SK-N-SH (cell line): ENCODE data around the gene EEF1AKMT4. TPM values are rescaled to one million over a fixed set of nuclear protein-coding genes. Genes with fewer than 3 reads are reported as not detected.

Experiments
- CTCF ChIA-PET: fragments of 300-600, 350-600 bp; formaldehyde crosslinking; extraction: SDS; loops from one replicate; lab custom pipeline; 2021; lab: Yijun Ruan, JAX
- POLR2A ChIA-PET: fragments of 350-600 bp; sonication (Branson Sonifier 250); formaldehyde crosslinking; extraction: SDS; loops from one replicate; lab custom pipeline; 2020; ENCODE audit warnings: antibody characterized with exemption, inconsistent platforms; lab: Yijun Ruan, JAX
- DNase-seq: peaks from one replicate; pipeline ENCODE4 v3.0.0; 2012
- H2AFZ ChIP-seq: fragments of 200-600 bp; sonication (generic); 2 replicates; pipeline ENCODE4 v1.8.1; 2016; ENCODE audit warnings: antibody characterized with exemption, mild to moderate bottlenecking, low read depth
- H3F3A ChIP-seq: fragments of 200-600 bp; sonication (generic); replicated peaks from 2 replicates; pipeline ENCODE3; 2016; ENCODE audit warnings: antibody characterized with exemption, mild to moderate bottlenecking; ENCODE audit not compliant: insufficient read depth
- H3K27ac ChIP-seq, 2 experiments: fragments of 200-500 bp in 1 of 2; fragments of 200-600 bp in 1 of 2; sonication (Bioruptor generic) in 1 of 2; sonication (generic), shearing (Covaris generic) in 1 of 2; 2 replicates each; pipeline versions ENCODE4 v1.5.1 to v1.6.1; 2014 to 2016; ENCODE audit warnings: low read depth in 2 of 2, inconsistent platforms in 1 of 2, low read length in 1 of 2, mild to moderate bottlenecking in 1 of 2, mixed read lengths in 1 of 2
- H3K27me3 ChIP-seq: fragments of 200-600 bp; sonication (generic), shearing (Covaris generic); 2 replicates; pipeline ENCODE4 v1.6.1; 2016; ENCODE audit warnings: mixed run types; ENCODE audit not compliant: insufficient read depth
- H3K36me3 ChIP-seq, 2 experiments: fragments of 200-500 bp in 1 of 2; fragments of 200-600 bp in 1 of 2; sonication (Bioruptor generic) in 1 of 2; sonication (generic) in 1 of 2; replicated peaks in 1 of 2; 2 replicates each; pipeline versions ENCODE3 to v1.5.1; 2014 to 2016; ENCODE audit warnings: low read length in 1 of 2, mild to moderate bottlenecking in 1 of 2; ENCODE audit not compliant: insufficient read depth in 2 of 2, control insufficient read depth in 1 of 2
- H3K4me1 ChIP-seq, 2 experiments: fragments of 200-500 bp in 1 of 2; fragments of 200-600 bp in 1 of 2; sonication (Bioruptor generic) in 1 of 2; sonication (generic), shearing (Covaris generic) in 1 of 2; 2 replicates each; pipeline versions ENCODE4 v1.5.1 to v1.6.1; 2014 to 2016; ENCODE audit warnings: low read depth in 1 of 2, low read length in 1 of 2, mixed run types in 1 of 2; ENCODE audit not compliant: insufficient read depth in 2 of 2, control insufficient read depth in 1 of 2
- H3K4me2 ChIP-seq: fragments of 200-600 bp; sonication (generic), shearing (Covaris generic); 2 replicates; pipeline ENCODE4 v1.6.1; 2017; ENCODE audit warnings: mixed run types
- H3K4me3 ChIP-seq, 2 experiments: fragments of 200-500 bp in 1 of 2; fragments of 200-600 bp in 1 of 2; sonication (Bioruptor generic) in 1 of 2; sonication (generic), shearing (Covaris generic) in 1 of 2; 2 replicates each; pipeline versions ENCODE4 v1.5.1 to v1.8.1; 2014 to 2016; ENCODE audit warnings: low read depth in 2 of 2, inconsistent platforms in 1 of 2, low read length in 1 of 2, mild to moderate bottlenecking in 1 of 2, mixed read lengths in 1 of 2, moderate library complexity in 1 of 2
- H3K79me2 ChIP-seq: fragments of 200-600 bp; sonication (generic); 2 replicates; pipeline ENCODE4 v1.8.1; 2017; ENCODE audit warnings: mild to moderate bottlenecking; ENCODE audit not compliant: insufficient read depth
- H3K9ac ChIP-seq: fragments of 200-600 bp; sonication (generic); 2 replicates; pipeline ENCODE4 v1.6.1; 2017; ENCODE audit warnings: mixed run types
- H3K9me2 ChIP-seq: fragments of 200-600 bp; sonication (generic); 2 replicates; pipeline ENCODE4 v1.6.1; 2017; ENCODE audit warnings: mixed run types
- H3K9me3 ChIP-seq: fragments of 200-600 bp; sonication (generic); 2 replicates; pipeline ENCODE4 v1.6.1; 2017; ENCODE audit warnings: mixed run types, mild to moderate bottlenecking, moderate library complexity
- H4K20me1 ChIP-seq: fragments of 200-600 bp; sonication (generic); 2 replicates; pipeline ENCODE4 v1.6.1; 2017; ENCODE audit warnings: mild to moderate bottlenecking, mixed run types; ENCODE audit not compliant: insufficient read depth
- CHD2 ChIP-seq: fragments of 150-350 bp; IDR thresholded peaks from 2 replicates; pipeline ENCODE4 v1.6.1; 2018; ENCODE audit warnings: low read length; ENCODE audit not compliant: partially characterized antibody
- ELF1 ChIP-seq: IDR thresholded peaks from 2 replicates; pipeline ENCODE4 v1.4.0; 2012
- EP300 ChIP-seq, 2 experiments: IDR thresholded peaks; 2 replicates each; pipeline versions ENCODE4 v1.4.0 to v1.6.1; 2012; ENCODE audit warnings: borderline replicate concordance in 1 of 2, low read depth in 1 of 2, low read length in 1 of 2
- FOSL2 ChIP-seq: IDR thresholded peaks from 2 replicates; pipeline ENCODE4 v1.4.0; 2012; ENCODE audit warnings: low read depth, mild to moderate bottlenecking, moderate library complexity, borderline replicate concordance
- FOXM1 ChIP-seq: IDR thresholded peaks from 2 replicates; pipeline ENCODE4 v1.4.0; 2012; ENCODE audit warnings: low read depth, mild to moderate bottlenecking
- GABPA ChIP-seq: IDR thresholded peaks from 2 replicates; pipeline ENCODE4 v1.4.0; 2012; ENCODE audit warnings: low read depth, mild to moderate bottlenecking
- GATA2 ChIP-seq: sonication (generic); formaldehyde crosslinking; IDR thresholded peaks from 2 replicates; pipeline ENCODE4 v1.5.0; 2020; ENCODE audit warnings: mild to moderate bottlenecking, missing genetic modification reagents
- JUND ChIP-seq: IDR thresholded peaks from 2 replicates; pipeline ENCODE4 v1.4.0; 2012
- MEF2A ChIP-seq: IDR thresholded peaks from 2 replicates; pipeline ENCODE4 v1.4.0; 2012; ENCODE audit warnings: low read depth, borderline replicate concordance
- MXI1 ChIP-seq: IDR thresholded peaks from 2 replicates; pipeline ENCODE4 v1.6.1; 2012; ENCODE audit warnings: mild to moderate bottlenecking, low read depth, low read length, improper control_type of control experiment
- NFIC ChIP-seq: IDR thresholded peaks from 2 replicates; pipeline ENCODE4 v1.4.0; 2012; ENCODE audit warnings: borderline replicate concordance
- NRF1 ChIP-seq: IDR thresholded peaks from 2 replicates; pipeline ENCODE4 v1.6.1; 2012; ENCODE audit warnings: low read depth, mild to moderate bottlenecking, low read length
- RAD21 ChIP-seq: IDR thresholded peaks from 2 replicates; pipeline ENCODE4 v1.6.1; 2012; ENCODE audit warnings: mild to moderate bottlenecking, low read length
- RCOR1 ChIP-seq: fragments of 150-350 bp; IDR thresholded peaks from 2 replicates; pipeline ENCODE4 v1.6.1; 2017; ENCODE audit warnings: antibody characterized with exemption, low read length
- RFX5 ChIP-seq: IDR thresholded peaks from 2 replicates; pipeline ENCODE4 v1.6.1; 2012; ENCODE audit warnings: mild to moderate bottlenecking, improper control_type of control experiment, low read length
- RXRA ChIP-seq: IDR thresholded peaks from 2 replicates; pipeline ENCODE4 v1.4.0; 2012; ENCODE audit warnings: low read depth, mild to moderate bottlenecking, borderline replicate concordance
- SIN3A ChIP-seq: IDR thresholded peaks from 2 replicates; pipeline ENCODE4 v1.6.1; 2012; ENCODE audit warnings: low read depth, mild to moderate bottlenecking, low read length, moderate library complexity, borderline replicate concordance
- SMC3 ChIP-seq: IDR thresholded peaks from 2 replicates; pipeline ENCODE4 v1.6.1; 2012; ENCODE audit warnings: low read depth, low read length, improper control_type of control experiment
- TCF12 ChIP-seq: IDR thresholded peaks from 2 replicates; pipeline ENCODE4 v1.4.0; 2012
- TEAD4 ChIP-seq: IDR thresholded peaks from 2 replicates; pipeline ENCODE4 v1.4.0; 2012; ENCODE audit warnings: mild to moderate bottlenecking, borderline replicate concordance; ENCODE audit not compliant: insufficient read depth
- YY1 ChIP-seq: IDR thresholded peaks from 2 replicates; pipeline ENCODE4 v1.4.0; 2012; ENCODE audit warnings: low read depth, mild to moderate bottlenecking
- WGBS: methylation state at CpG from one replicate; pipeline ENCODE4 v1.1.6; 2017; ENCODE audit warnings: low lambda C conversion rate; 5-methylcytosine and 5-hydroxymethylcytosine counted together
- polyA plus RNA-seq, 3 experiments: library from polyadenylated mRNA; depleted of rRNA; stranded (reverse); fragments of >200 nt; gene quantifications; 2 replicates each; pipeline ENCODE4 v1.2.3, GENCODE V29; 2012
- TF ChIP-seq, protein P1 (sequence below): IDR thresholded peaks from 2 replicates; pipeline ENCODE4; 2012
- TF ChIP-seq, protein P2 (sequence below): IDR thresholded peaks from 2 replicates; pipeline ENCODE4 v1.4.0; 2012; ENCODE audit warnings: low read depth, borderline replicate concordance
- TF ChIP-seq, protein P3 (sequence below): IDR thresholded peaks from 2 replicates; pipeline ENCODE4 v1.4.0; 2012; ENCODE audit warnings: low read depth
- TF ChIP-seq, protein P4 (sequence below): IDR thresholded peaks from 2 replicates; pipeline ENCODE4 v1.4.0; 2012; ENCODE audit warnings: low read depth, borderline replicate concordance
- TF ChIP-seq, protein P5 (sequence below): fragments of 150-350 bp; IDR thresholded peaks from 2 replicates; pipeline ENCODE4 v1.6.1; 2017; ENCODE audit warnings: antibody characterized with exemption, low read length, low read depth, borderline replicate concordance
- TF ChIP-seq, protein P6 (sequence below): fragments of 200-600 bp; sonication (generic); IDR thresholded peaks from 2 replicates; pipeline ENCODE4 v1.6.1; 2017; ENCODE audit warnings: antibody characterized with exemption, mild to moderate bottlenecking, moderate library complexity

Gene EEF1AKMT4
- polyA plus RNA-seq, 1 of the 3 experiments (the other 2 are of a cell fraction): 9.3 TPM

DNA sequence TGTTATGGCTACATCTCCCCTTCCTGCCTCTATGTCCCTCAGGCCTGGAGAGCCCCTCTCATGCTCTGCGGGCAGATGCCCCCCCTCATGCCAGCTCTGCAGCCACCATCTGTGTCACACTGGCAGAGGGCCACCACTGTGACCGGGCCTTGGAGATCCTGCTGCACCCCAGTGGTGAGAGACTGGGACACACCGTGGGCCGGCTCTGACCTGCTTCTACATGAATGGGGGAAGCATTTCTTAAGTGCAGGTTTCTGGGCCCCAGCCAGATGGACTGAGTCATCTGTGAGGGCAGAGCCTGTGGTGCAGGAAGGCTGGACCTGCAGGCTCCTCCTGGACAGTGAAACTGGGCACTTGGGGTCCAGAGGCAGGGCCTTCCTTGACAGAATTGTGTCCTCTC is 15.2 kb upstream of the EEF1AKMT4 start:
- POLR2A ChIA-PET: no interaction called here
- H3F3A ChIP-seq: no peaks in the 10 kb centered on the region
- H3K27me3 ChIP-seq: peaks cover 27% of the 10 kb centered on the region
- H3K36me3 ChIP-seq: no peaks in the 10 kb centered on the region
- H3K27ac ChIP-seq: peak overlapping the region in 1 of 2 experiments; percentile 39; a peak in 1 of 4 replicates
- H3K4me1 ChIP-seq: peaks cover 0 to 22% of the 10 kb centered on the region in 2 experiments; a peak in 2 of 4 replicates
- 0 out of 2 replicates have a peak overlapping the region, but pooled peaks have one; percentile 17 for H3K4me2 ChIP-seq
- H2AFZ ChIP-seq: no peak overlapping the region
- H3K9me3 ChIP-seq: no peaks in the 10 kb centered on the region
- no peaks in the 10 kb centered on the region for H3K9me2 ChIP-seq
- 6% methylated on average over 4 of the region's 4 CpGs for WGBS
- no peaks in the 10 kb centered on the region for H4K20me1 ChIP-seq
- CTCF ChIA-PET: interaction anchor here (0.9 to 2.6 kb wide), 9 partner anchors 10 to 338 kb away, joined by 3 to 8 read pairs (median 4); partner anchors contain the start of genes ABCC5 and EEF1AKMT4
- no peaks in the 10 kb centered on the region for H3K79me2 ChIP-seq
- H3K4me3 ChIP-seq: no peak overlapping the region
- H3K9ac ChIP-seq: no peak overlapping the region
- DNase-seq: peak; percentile 91
- no peak for TF ChIP-seq ELF1
- TF ChIP-seq JUND: no peak
- TF ChIP-seq EP300 (IDR thresholded peaks at IDR 0.05; ENCODE audit: borderline replicate concordance in 1 of 2, low read depth in 1 of 2, low read length in 1 of 2): no peak; a peak in 1 of 4 replicates
- TF ChIP-seq TEAD4: no peak
- TF ChIP-seq TCF12: 0 out of 2 replicates have a peak, but pooled peaks have one; percentile 10
- peak; percentile 54; the same call in 1 of the 2 replicates for TF ChIP-seq MXI1
- peak; percentile 45; the same call in 1 of the 2 replicates for TF ChIP-seq SMC3
- no peak for TF ChIP-seq RFX5
- TF ChIP-seq, protein P1, sequence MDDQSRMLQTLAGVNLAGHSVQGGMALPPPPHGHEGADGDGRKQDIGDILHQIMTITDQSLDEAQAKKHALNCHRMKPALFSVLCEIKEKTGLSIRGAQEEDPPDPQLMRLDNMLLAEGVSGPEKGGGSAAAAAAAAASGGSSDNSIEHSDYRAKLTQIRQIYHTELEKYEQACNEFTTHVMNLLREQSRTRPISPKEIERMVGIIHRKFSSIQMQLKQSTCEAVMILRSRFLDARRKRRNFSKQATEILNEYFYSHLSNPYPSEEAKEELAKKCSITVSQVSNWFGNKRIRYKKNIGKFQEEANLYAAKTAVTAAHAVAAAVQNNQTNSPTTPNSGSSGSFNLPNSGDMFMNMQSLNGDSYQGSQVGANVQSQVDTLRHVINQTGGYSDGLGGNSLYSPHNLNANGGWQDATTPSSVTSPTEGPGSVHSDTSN: no peak
- peak; percentile 84 for TF ChIP-seq FOSL2
- no peak for TF ChIP-seq GATA2 (CRISPR knock-in tag)
- TF ChIP-seq RXRA: no peak
- no peak for TF ChIP-seq GABPA
- TF ChIP-seq, protein P2, sequence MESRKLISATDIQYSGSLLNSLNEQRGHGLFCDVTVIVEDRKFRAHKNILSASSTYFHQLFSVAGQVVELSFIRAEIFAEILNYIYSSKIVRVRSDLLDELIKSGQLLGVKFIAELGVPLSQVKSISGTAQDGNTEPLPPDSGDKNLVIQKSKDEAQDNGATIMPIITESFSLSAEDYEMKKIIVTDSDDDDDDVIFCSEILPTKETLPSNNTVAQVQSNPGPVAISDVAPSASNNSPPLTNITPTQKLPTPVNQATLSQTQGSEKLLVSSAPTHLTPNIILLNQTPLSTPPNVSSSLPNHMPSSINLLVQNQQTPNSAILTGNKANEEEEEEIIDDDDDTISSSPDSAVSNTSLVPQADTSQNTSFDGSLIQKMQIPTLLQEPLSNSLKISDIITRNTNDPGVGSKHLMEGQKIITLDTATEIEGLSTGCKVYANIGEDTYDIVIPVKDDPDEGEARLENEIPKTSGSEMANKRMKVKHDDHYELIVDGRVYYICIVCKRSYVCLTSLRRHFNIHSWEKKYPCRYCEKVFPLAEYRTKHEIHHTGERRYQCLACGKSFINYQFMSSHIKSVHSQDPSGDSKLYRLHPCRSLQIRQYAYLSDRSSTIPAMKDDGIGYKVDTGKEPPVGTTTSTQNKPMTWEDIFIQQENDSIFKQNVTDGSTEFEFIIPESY: no peak
- TF ChIP-seq FOXM1: no peak
- peak; percentile 34 for TF ChIP-seq CHD2
- peak; percentile 68 for TF ChIP-seq RAD21
- no peak for TF ChIP-seq NRF1
- no peak for TF ChIP-seq MEF2A
- TF ChIP-seq, protein P3, sequence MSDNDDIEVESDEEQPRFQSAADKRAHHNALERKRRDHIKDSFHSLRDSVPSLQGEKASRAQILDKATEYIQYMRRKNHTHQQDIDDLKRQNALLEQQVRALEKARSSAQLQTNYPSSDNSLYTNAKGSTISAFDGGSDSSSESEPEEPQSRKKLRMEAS: no peak
- TF ChIP-seq, protein P4, sequence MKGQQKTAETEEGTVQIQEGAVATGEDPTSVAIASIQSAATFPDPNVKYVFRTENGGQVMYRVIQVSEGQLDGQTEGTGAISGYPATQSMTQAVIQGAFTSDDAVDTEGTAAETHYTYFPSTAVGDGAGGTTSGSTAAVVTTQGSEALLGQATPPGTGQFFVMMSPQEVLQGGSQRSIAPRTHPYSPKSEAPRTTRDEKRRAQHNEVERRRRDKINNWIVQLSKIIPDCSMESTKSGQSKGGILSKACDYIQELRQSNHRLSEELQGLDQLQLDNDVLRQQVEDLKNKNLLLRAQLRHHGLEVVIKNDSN: no peak
- peak; percentile 88 for TF ChIP-seq NFIC
- TF ChIP-seq SIN3A: no peak
- no peak for TF ChIP-seq YY1
- TF ChIP-seq, protein P5, sequence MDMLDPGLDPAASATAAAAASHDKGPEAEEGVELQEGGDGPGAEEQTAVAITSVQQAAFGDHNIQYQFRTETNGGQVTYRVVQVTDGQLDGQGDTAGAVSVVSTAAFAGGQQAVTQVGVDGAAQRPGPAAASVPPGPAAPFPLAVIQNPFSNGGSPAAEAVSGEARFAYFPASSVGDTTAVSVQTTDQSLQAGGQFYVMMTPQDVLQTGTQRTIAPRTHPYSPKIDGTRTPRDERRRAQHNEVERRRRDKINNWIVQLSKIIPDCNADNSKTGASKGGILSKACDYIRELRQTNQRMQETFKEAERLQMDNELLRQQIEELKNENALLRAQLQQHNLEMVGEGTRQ: no peak
- TF ChIP-seq RCOR1: peak; percentile 23; the same call in 1 of the 2 replicates
- TF ChIP-seq, protein P6, sequence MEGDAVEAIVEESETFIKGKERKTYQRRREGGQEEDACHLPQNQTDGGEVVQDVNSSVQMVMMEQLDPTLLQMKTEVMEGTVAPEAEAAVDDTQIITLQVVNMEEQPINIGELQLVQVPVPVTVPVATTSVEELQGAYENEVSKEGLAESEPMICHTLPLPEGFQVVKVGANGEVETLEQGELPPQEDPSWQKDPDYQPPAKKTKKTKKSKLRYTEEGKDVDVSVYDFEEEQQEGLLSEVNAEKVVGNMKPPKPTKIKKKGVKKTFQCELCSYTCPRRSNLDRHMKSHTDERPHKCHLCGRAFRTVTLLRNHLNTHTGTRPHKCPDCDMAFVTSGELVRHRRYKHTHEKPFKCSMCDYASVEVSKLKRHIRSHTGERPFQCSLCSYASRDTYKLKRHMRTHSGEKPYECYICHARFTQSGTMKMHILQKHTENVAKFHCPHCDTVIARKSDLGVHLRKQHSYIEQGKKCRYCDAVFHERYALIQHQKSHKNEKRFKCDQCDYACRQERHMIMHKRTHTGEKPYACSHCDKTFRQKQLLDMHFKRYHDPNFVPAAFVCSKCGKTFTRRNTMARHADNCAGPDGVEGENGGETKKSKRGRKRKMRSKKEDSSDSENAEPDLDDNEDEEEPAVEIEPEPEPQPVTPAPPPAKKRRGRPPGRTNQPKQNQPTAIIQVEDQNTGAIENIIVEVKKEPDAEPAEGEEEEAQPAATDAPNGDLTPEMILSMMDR: peak; percentile 29
- TF ChIP-seq, all 33 proteins: peak for 9
